Measurements from ENCODE around the gene MPPED1. TPM values are rescaled to one million over a fixed set of nuclear protein-coding genes. Genes with fewer than 3 reads are reported as not detected.

The MPPED1 gene
- total and polyA plus RNA-seq, 2 donors (not counting 1 experiment from before 2014, with no cell fraction given) = 0.13 TPM; not detected in 1

DNA sequence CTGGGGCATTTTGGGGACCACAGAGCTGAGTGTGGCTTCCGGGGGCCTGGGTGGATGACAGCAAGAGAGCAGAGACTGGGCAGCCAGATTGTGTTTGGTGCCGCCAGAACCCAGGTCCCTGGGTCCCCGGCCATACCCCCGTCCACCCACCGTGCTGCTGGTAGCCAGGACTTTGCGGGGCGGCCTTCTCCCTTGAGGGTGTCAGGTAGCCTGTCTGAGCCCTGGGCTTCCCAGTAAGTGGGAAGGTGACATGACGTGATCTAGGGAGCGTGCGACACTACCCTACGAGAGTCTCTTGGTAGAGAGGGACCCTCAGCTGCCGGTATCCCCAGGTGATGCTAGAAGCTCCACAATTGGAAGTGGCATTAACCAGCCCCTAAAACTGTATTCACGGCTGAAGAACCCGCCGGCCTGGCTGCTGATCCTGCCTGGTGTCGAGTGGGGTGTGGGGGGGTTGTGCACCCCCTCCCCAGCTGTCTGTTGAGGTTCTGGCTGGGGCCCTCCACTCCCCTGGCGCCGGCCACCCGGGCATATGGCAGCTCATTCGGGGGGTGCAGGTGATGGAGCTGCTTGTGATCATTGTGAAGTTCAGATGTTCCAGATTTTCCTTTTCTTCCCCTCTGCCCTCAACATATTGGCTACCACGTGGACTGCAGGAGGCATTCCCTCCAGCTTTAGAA, 66.9 kb downstream of the MPPED1 start:
- DNase-seq (no peak), ATAC-seq (ENCODE audit: low read depth) (no peak)
- Mint-ChIP-seq H3K27me3 (peaks cover 3% of the 10 kb centered on the region), H3K4me3 (no peak overlapping the region), H3K4me1 (peaks cover 27% of the 10 kb centered on the region), H3K27ac (no peak overlapping the region), H3K9me3 (ENCODE audit: insufficient read depth) (no peaks in the 10 kb centered on the region)
- Histone ChIP-seq H4K20me1 (ENCODE audit: control insufficient read depth, insufficient read depth, low read length, poor library complexity, severe bottlenecking) (no peaks in the 10 kb centered on the region), H3K79me2 (ENCODE audit: control insufficient read depth, insufficient read depth, low read length) (no peaks in the 10 kb centered on the region), H3K4me3 (ENCODE audit: control extremely low read depth in 1 of 5, extremely low read depth in 1 of 5, insufficient read depth in 1 of 5, low read depth in 2 of 5, low read length in 4 of 5) (no peak overlapping the region), H3K4me2 (replicated peaks; ENCODE audit: low read depth, low read length, poor library complexity, severe bottlenecking) (no peak overlapping the region), H3K27ac (ENCODE audit: low read length in 2 of 2) (no peak overlapping the region), H3K9ac (ENCODE audit: low read length) (no peak overlapping the region), H3K4me1 (ENCODE audit: control insufficient read depth in 2 of 2, insufficient read depth in 2 of 2, low read length in 2 of 2) (peaks cover 8 to 29% of the 10 kb centered on the region in 2 donors), H2AFZ (ENCODE audit: insufficient read depth, low read depth, low read length, poor library complexity, severe bottlenecking) (no peak overlapping the region), H3K36me3 (replicated peaks in 1 of 2; ENCODE audit: control extremely low read depth in 1 of 2, control insufficient read depth in 1 of 2, extremely low read depth in 1 of 2, insufficient read depth in 2 of 2, low read length in 1 of 2) (no peaks in the 10 kb centered on the region), H3K9me3 (ENCODE audit: control extremely low read depth in 1 of 3, control insufficient read depth in 2 of 3, insufficient read depth in 1 of 3, low read length in 2 of 3) (no peaks in the 10 kb centered on the region), H3K27me3 (replicated peaks in 1 of 4; ENCODE audit: control extremely low read depth in 1 of 4, control insufficient read depth in 3 of 4, insufficient read depth in 4 of 4, low read length in 3 of 4) (peaks cover 0 to under 1% (median 0%) of the 10 kb centered on the region in 4 experiments)
- CTCF ChIA-PET = no interaction called here
- intact Hi-C loops (cut with micrococcal nuclease) = no loop called here
- 97% methylated on average over 18 of the region's 21 CpGs for WGBS (ENCODE audit: insufficient coverage)
- TF ChIP-seq EZH2 (IDR thresholded peaks at IDR 0.05; ENCODE audit: borderline replicate concordance, insufficient read depth, low read depth, low read length, poor library complexity, severe bottlenecking) = no peak
- TF ChIP-seq, protein P1, sequence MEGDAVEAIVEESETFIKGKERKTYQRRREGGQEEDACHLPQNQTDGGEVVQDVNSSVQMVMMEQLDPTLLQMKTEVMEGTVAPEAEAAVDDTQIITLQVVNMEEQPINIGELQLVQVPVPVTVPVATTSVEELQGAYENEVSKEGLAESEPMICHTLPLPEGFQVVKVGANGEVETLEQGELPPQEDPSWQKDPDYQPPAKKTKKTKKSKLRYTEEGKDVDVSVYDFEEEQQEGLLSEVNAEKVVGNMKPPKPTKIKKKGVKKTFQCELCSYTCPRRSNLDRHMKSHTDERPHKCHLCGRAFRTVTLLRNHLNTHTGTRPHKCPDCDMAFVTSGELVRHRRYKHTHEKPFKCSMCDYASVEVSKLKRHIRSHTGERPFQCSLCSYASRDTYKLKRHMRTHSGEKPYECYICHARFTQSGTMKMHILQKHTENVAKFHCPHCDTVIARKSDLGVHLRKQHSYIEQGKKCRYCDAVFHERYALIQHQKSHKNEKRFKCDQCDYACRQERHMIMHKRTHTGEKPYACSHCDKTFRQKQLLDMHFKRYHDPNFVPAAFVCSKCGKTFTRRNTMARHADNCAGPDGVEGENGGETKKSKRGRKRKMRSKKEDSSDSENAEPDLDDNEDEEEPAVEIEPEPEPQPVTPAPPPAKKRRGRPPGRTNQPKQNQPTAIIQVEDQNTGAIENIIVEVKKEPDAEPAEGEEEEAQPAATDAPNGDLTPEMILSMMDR (IDR thresholded peaks at IDR 0.05) = no peak
- POLR2A ChIA-PET = no interaction called here

- ATAC-seq (ENCODE audit: low read depth) (no peak), DNase-seq (no peak)
- intact Hi-C loops (cut with micrococcal nuclease) = no loop called here
- no peaks in the 10 kb centered on the region for H3K27me3 ChIP-seq (replicated peaks in 1 of 4; ENCODE audit: control extremely low read depth in 1 of 4, control insufficient read depth in 3 of 4, insufficient read depth in 4 of 4, low read length in 3 of 4)
- CTCF ChIA-PET = no interaction called here
- H3K4me2 ChIP-seq (replicated peaks; ENCODE audit: low read depth, low read length, poor library complexity, severe bottlenecking) = peak overlapping the region; percentile 30
- H3K4me1 Mint-ChIP-seq = peaks cover 27% of the 10 kb centered on the region
- peaks cover 8 to 29% of the 10 kb centered on the region in 2 donors for H3K4me1 ChIP-seq (ENCODE audit: control insufficient read depth in 2 of 2, insufficient read depth in 2 of 2, low read length in 2 of 2)
- no peak overlapping the region for H3K27ac ChIP-seq (ENCODE audit: low read length in 2 of 2)
- H2AFZ ChIP-seq (ENCODE audit: insufficient read depth, low read depth, low read length, poor library complexity, severe bottlenecking) = peak overlapping the region; percentile 89
- H3K4me3 Mint-ChIP-seq = no peak overlapping the region
- H3K9me3 ChIP-seq (ENCODE audit: control extremely low read depth in 1 of 3, control insufficient read depth in 2 of 3, insufficient read depth in 1 of 3, low read length in 2 of 3) = no peaks in the 10 kb centered on the region
- TF ChIP-seq, protein P1 (IDR thresholded peaks at IDR 0.05) = no peak
- TF ChIP-seq EZH2 (IDR thresholded peaks at IDR 0.05; ENCODE audit: borderline replicate concordance, insufficient read depth, low read depth, low read length, poor library complexity, severe bottlenecking) = no peak
- H3K9ac ChIP-seq (ENCODE audit: low read length) = no peak overlapping the region
- H3K4me3 ChIP-seq (ENCODE audit: control extremely low read depth in 1 of 5, extremely low read depth in 1 of 5, insufficient read depth in 1 of 5, low read depth in 2 of 5, low read length in 4 of 5) = no peak overlapping the region
- POLR2A ChIA-PET = no interaction called here
- H3K27me3 Mint-ChIP-seq = no peaks in the 10 kb centered on the region
- no peaks in the 10 kb centered on the region for H3K79me2 ChIP-seq (ENCODE audit: control insufficient read depth, insufficient read depth, low read length)
- no peaks in the 10 kb centered on the region for H4K20me1 ChIP-seq (ENCODE audit: control insufficient read depth, insufficient read depth, low read length, poor library complexity, severe bottlenecking)
- WGBS (ENCODE audit: insufficient coverage) = 100% methylated on average over 4 of the region's 7 CpGs
- no peaks in the 10 kb centered on the region for H3K36me3 ChIP-seq (replicated peaks in 1 of 2; ENCODE audit: control extremely low read depth in 1 of 2, control insufficient read depth in 1 of 2, extremely low read depth in 1 of 2, insufficient read depth in 2 of 2, low read length in 1 of 2)
- H3K27ac Mint-ChIP-seq = no peak overlapping the region
- no peaks in the 10 kb centered on the region for H3K9me3 Mint-ChIP-seq (ENCODE audit: insufficient read depth)
Measured at GRCh38 chr22:43479301-43479950, 67.6 kb downstream of the MPPED1 start.

Measured in B cell (primary cell).